Endothelial cell of umbilical vein (primary cell): ENCODE measurements around the gene ZPR1.

ENCODE experiments used
- EZH2 ChIP-seq: IDR thresholded peaks from 2 replicates; pipeline ENCODE4 v1.6.1; 2012; ENCODE audit warnings: borderline replicate concordance, low read depth, mild to moderate bottlenecking, moderate library complexity, low read length, inconsistent platforms; ENCODE audit not compliant: severe bottlenecking
- FOS ChIP-seq: IDR thresholded peaks from 2 replicates; pipeline ENCODE4 v1.6.1; 2011; ENCODE audit warnings: mild to moderate bottlenecking, low read length, moderate library complexity, borderline replicate concordance; ENCODE audit not compliant: insufficient read depth
- GATA2 ChIP-seq: IDR thresholded peaks from 2 replicates; pipeline ENCODE4 v1.7.0; 2011; ENCODE audit warnings: low read depth, mild to moderate bottlenecking, moderate library complexity, mixed read lengths, low read length; ENCODE audit not compliant: insufficient read length, insufficient read depth
- JUN ChIP-seq: IDR thresholded peaks from 2 replicates; pipeline ENCODE4 v1.6.1; 2011; ENCODE audit warnings: borderline replicate concordance, low read depth; ENCODE audit not compliant: insufficient read length, insufficient read depth
- MYC ChIP-seq: IDR thresholded peaks from one replicate; pipeline ENCODE4 v1.6.1; 2011; ENCODE audit warnings: mild to moderate bottlenecking, low read depth, low read length
- POLR2A ChIP-seq: IDR thresholded peaks from 2 replicates; pipeline ENCODE4 v1.6.1; 2012; ENCODE audit warnings: low read depth, mild to moderate bottlenecking, control low read depth, low read length
- POLR2AphosphoS5 ChIP-seq: IDR thresholded peaks from 2 replicates; pipeline ENCODE4 v1.6.1; 2012; ENCODE audit warnings: low read depth, mild to moderate bottlenecking, control low read depth, low read length, moderate library complexity; ENCODE audit not compliant: insufficient read depth
- TF ChIP-seq, protein P1 (sequence below), 2 donors: IDR thresholded peaks; 1 replicate in 1 of 2; 2 replicates in 1 of 2; pipeline ENCODE4 v1.5.1; 2011; ENCODE audit warnings: low read length in 2 of 2, mild to moderate bottlenecking in 2 of 2, moderate library complexity in 2 of 2, control low read depth in 1 of 2, inconsistent platforms in 1 of 2, low read depth in 1 of 2; ENCODE audit not compliant: insufficient read depth in 1 of 2; ENCODE audit errors: extremely low read depth in 1 of 2
- TF ChIP-seq, protein P2 (sequence below): IDR thresholded peaks from 2 replicates; pipeline ENCODE4 v1.6.1; 2011; ENCODE audit not compliant: insufficient read depth, insufficient read length

DNA sequence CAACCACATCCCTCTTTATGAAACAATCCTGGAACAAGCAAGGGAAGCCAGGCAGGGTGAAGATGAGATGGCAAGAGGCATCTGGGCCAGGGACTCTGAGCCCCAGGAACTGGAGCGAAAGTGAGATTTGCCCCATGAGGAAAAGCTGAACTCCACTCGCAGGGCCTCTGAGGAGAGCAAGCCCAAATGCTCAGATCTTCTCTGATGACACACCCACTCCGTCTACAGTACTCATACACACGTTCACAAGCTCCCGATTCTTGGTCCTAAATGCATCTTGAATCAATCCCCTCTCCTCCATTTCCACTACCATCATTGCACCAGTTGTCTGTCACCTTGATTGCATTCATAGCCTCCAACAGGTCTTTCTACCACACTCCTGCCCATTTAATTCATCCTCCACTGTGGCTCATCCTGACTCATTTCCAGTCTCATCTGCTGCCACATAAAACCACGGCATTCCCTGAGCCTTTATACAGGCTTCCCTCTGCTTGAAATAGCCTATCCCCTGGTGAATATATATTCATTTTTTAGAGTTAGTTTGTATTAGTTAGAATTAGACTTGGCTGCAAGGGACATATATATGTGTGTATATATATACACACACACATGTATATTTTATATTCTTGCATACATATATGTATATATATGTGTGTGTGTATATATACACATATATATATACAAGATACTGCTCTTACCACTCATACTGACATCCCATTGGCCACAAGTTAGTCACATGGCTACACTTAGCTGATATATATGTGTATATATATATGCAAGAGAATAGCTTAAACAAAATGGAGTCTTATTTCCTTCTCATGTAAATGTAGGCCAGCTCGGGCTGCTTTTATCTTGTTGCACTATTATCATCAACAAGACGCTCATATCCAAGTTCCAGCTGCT lies 5.3 kb upstream of the ZPR1 start:
- TF ChIP-seq, protein P1, sequence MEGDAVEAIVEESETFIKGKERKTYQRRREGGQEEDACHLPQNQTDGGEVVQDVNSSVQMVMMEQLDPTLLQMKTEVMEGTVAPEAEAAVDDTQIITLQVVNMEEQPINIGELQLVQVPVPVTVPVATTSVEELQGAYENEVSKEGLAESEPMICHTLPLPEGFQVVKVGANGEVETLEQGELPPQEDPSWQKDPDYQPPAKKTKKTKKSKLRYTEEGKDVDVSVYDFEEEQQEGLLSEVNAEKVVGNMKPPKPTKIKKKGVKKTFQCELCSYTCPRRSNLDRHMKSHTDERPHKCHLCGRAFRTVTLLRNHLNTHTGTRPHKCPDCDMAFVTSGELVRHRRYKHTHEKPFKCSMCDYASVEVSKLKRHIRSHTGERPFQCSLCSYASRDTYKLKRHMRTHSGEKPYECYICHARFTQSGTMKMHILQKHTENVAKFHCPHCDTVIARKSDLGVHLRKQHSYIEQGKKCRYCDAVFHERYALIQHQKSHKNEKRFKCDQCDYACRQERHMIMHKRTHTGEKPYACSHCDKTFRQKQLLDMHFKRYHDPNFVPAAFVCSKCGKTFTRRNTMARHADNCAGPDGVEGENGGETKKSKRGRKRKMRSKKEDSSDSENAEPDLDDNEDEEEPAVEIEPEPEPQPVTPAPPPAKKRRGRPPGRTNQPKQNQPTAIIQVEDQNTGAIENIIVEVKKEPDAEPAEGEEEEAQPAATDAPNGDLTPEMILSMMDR (IDR thresholded peaks at IDR 0.05; ENCODE audit: extremely low read depth in 1 of 2, insufficient read depth in 1 of 2, low read depth in 1 of 2, low read length in 2 of 2): no peak
- TF ChIP-seq POLR2AphosphoS5 (no peak), JUN (no peak), POLR2A (no peak), EZH2 (no peak), MYC (no peak), GATA2 (no peak), FOS (peak; percentile 71)
- TF ChIP-seq, protein P2, sequence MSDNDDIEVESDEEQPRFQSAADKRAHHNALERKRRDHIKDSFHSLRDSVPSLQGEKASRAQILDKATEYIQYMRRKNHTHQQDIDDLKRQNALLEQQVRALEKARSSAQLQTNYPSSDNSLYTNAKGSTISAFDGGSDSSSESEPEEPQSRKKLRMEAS: no peak
